NCI-H146 treated with DMSO at 0.1 percent for 48 hours (cell line): ENCODE measurements around the gene SLX9.
"Not testable (repeated sequence)": the region's sequence is repeated elsewhere in the genome, so short reads cannot be mapped to it uniquely, and the experiment has no call there.

Experiments used
- DNase-seq: peaks from one replicate; lab custom pipeline; 2025; ENCODE audit not compliant: unreplicated experiment; lab: John Stamatoyannopoulos, UW

The SLX9 gene

GRCh38 chr21:44901391-44902074 is 38.3 kb upstream of the SLX9 start:
- DNase-seq, result no peak

GRCh38 chr21:44902268-44903049 is 37.4 kb upstream of the SLX9 start:
- no peak for DNase-seq

GRCh38 chr21:44903050-44903685 is 36.7 kb upstream of the SLX9 start:
- no peak for DNase-seq

GRCh38 chr21:44903689-44904088 is 36.1 kb upstream of the SLX9 start:
- no peak for DNase-seq

GRCh38 chr21:44904141-44904923 is 35.5 kb upstream of the SLX9 start:
- DNase-seq, result no peak

GRCh38 chr21:44905016-44905727 is 34.7 kb upstream of the SLX9 start:
- DNase-seq, result no peak

GRCh38 chr21:44905728-44906090 is 34.1 kb upstream of the SLX9 start:
- no peak for DNase-seq

GRCh38 chr21:44907225-44907965 is 32.4 kb upstream of the SLX9 start:
- DNase-seq, result no peak

- DNase-seq, result no peak
Observed at GRCh38 chr21:44907966-44908895, 31.6 kb upstream of the SLX9 start.

GRCh38 chr21:44908908-44909307 is 30.9 kb upstream of the SLX9 start:
- DNase-seq, result no peak

- DNase-seq, result no peak
Observed at GRCh38 chr21:44909719-44910118, 30.1 kb upstream of the SLX9 start.

- no peak for DNase-seq
Observed at GRCh38 chr21:44910229-44911067, 29.4 kb upstream of the SLX9 start.

GRCh38 chr21:44911068-44911383 is 28.8 kb upstream of the SLX9 start:
- DNase-seq, result no peak

- DNase-seq, result no peak
Observed at GRCh38 chr21:44911384-44912157, 28.3 kb upstream of the SLX9 start.

GRCh38 chr21:44912158-44912473 is 27.7 kb upstream of the SLX9 start:
- no peak for DNase-seq

GRCh38 chr21:44912506-44913412 is 27.1 kb upstream of the SLX9 start:
- DNase-seq, result not testable (repeated sequence)
